ENCODE results near the gene CDK1.

DNA sequence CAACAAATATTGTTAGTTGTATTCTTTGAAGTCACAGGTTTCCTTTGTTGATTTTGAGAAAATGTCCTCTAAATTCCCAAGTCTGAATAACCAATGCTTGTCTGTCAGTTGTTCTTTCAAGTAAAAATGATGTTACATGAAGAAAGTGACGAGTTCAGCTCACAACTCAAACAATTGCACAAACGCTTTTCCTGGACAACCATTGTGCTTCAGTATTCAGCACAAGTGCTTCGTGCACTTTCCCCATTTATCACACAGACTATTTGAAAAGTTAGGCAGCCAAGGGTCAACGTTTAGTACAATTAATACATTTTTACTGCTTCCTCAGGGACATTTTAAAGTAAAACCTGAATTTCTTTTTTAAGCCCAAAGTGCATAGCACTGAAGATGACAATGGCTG, 44.5 kb downstream of the CDK1 start:
- TF ChIP-seq POLR2AphosphoS5 (IDR thresholded peaks at IDR 0.05; ENCODE audit: low read depth, low read length) (no peak), POLR2A (IDR thresholded peaks at IDR 0.05; ENCODE audit: low read depth, low read length) (no peak), TAF1 (IDR thresholded peaks at IDR 0.05; ENCODE audit: low read depth, low read length) (no peak)
